ENCODE data around the gene LRRC8D. TPM values are rescaled to one million over a fixed set of nuclear protein-coding genes. Genes with fewer than 3 reads are reported as not detected.

The LRRC8D gene
- total RNA-seq, 2 donors from 2014 or later: 8.5 to 49.6 TPM

DNA sequence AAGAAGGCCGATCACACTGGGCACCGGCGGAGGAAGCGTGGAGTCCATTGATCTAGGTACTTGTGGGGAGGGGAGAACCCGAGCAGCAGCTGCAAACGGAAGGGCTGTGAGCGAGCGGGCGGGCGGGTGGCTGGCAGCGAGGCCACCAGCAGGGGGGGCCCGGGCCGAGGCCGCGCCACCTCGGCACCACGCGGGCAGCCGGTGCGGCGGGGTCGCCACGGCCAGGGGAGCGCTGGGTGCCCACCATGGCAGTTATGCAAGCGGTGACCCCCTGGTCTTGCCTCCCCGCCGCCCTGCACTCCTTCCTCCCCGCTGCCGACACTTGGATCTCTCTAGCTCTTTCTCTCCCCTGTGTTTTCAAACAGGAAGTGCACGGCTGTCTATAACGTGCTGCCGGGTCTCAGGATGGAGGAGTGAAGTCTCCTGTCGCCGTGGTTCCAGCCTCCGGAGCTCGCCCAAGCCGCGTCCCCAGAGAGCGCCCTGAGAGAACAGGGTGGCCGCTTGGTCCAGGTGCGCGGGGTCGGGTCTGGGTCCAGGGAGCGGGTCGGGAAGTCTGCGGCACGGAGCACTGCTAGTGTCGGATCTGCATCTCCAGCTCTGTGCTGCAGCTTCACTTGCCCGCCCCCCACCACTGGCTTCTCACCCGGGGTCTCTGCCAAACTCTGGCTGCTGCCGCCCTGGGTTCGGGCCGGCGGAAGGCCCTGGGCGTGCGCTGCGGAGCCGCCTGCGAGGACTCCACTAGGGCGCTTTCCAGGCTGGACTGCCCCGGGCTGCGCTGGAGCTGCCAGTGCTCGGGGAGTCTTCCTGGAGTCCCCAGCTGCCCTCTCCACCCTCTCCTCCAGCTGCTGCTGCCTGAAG, 22.7 kb downstream of the LRRC8D start:
- WGBS: under 1% methylated on average over 63 of the region's 63 CpGs
- intact Hi-C loops (cut with DNase I): loop anchor here (5.0 kb wide), 1 partner anchor 144 kb away; no protein-coding TSS in a partner anchor
- no peaks in the 10 kb centered on the region for H3K9me3 ChIP-seq
- H3K27ac ChIP-seq: peak overlapping the region; percentile 56 to 75
- H3K4me3 ChIP-seq: peak overlapping the region; percentile 53 to 64
- H3K27me3 ChIP-seq (replicated peaks; ENCODE audit: insufficient read depth): no peaks in the 10 kb centered on the region
- no peaks in the 10 kb centered on the region for H3K4me1 ChIP-seq (replicated peaks)
- DNase-seq (ENCODE audit: low spot score): peak; percentile 58
- TF ChIP-seq, protein P1, sequence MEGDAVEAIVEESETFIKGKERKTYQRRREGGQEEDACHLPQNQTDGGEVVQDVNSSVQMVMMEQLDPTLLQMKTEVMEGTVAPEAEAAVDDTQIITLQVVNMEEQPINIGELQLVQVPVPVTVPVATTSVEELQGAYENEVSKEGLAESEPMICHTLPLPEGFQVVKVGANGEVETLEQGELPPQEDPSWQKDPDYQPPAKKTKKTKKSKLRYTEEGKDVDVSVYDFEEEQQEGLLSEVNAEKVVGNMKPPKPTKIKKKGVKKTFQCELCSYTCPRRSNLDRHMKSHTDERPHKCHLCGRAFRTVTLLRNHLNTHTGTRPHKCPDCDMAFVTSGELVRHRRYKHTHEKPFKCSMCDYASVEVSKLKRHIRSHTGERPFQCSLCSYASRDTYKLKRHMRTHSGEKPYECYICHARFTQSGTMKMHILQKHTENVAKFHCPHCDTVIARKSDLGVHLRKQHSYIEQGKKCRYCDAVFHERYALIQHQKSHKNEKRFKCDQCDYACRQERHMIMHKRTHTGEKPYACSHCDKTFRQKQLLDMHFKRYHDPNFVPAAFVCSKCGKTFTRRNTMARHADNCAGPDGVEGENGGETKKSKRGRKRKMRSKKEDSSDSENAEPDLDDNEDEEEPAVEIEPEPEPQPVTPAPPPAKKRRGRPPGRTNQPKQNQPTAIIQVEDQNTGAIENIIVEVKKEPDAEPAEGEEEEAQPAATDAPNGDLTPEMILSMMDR (IDR thresholded peaks at IDR 0.05): peak; percentile 45 to 76 (median 56)
- no peak for TF ChIP-seq POLR2A (IDR thresholded peaks at IDR 0.05)
- H3K36me3 ChIP-seq: no peaks in the 10 kb centered on the region

DNA sequence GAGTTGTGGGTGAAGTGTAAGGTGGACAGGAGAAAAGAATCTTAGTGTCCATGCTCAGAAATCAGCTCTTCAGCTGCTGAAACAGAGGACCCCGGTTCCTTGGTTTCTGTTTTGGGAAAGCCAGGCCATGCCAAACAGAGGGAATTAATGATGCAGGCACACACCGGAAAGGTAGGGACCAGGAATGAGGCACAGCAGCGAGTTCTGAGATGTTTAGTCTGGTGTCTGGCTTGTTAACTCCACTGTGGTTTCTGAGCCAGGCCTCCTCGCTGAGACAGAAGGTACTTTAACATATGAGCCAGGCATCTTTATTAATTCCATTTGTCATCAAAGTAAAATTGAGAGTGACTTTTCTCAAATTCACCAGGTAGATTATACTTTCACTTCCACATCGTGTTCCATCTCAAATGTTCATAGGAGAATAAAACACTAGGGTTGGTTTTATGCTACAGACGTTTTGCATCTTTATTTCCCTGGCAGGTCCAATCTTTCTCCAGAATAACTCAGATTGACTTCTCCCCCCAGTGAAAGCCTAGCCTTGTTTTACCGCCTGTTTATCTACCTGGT, 23.5 kb downstream of the LRRC8D start:
- 66% methylated on average over 7 of the region's 7 CpGs for WGBS
- intact Hi-C loops (cut with DNase I): loop anchor here (5.0 kb wide), 1 partner anchor 143 kb away; no protein-coding TSS in a partner anchor
- no peaks in the 10 kb centered on the region for H3K4me1 ChIP-seq (replicated peaks)
- H3K27ac ChIP-seq: peak overlapping the region in 1 of 2 donors; percentile 75
- DNase-seq (ENCODE audit: low spot score): no peak
- TF ChIP-seq, protein P1 (IDR thresholded peaks at IDR 0.05): no peak
- TF ChIP-seq POLR2A (IDR thresholded peaks at IDR 0.05): no peak
- TF ChIP-seq POLR2AphosphoS5 (IDR thresholded peaks at IDR 0.05): no peak
- peak overlapping the region; percentile 53 to 64 for H3K4me3 ChIP-seq
- H3K27me3 ChIP-seq (replicated peaks; ENCODE audit: insufficient read depth): no peaks in the 10 kb centered on the region
- no peaks in the 10 kb centered on the region for H3K9me3 ChIP-seq
- no peaks in the 10 kb centered on the region for H3K36me3 ChIP-seq

DNA sequence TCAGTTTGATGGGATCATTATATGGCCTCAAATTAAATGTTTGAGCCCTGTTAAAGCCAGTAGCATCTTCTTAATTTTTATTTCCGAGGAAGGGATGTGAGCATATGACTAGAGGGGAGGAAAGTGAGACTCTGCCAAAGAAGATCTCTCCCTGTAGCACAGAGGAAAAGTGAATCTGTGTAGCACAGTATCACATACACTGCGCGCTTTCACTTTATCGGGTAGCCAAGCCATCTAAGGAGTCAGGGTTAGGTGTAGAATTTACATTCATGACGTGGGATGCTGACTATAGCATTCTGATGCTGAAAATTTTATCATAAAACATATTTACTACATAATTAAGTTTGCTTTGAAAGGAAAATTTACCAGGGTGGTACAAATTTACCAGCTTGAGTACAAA, 24.0 kb downstream of the LRRC8D start:
- Histone ChIP-seq H3K9me3 (no peaks in the 10 kb centered on the region), H3K4me3 (no peak overlapping the region), H3K27me3 (replicated peaks; ENCODE audit: insufficient read depth) (no peaks in the 10 kb centered on the region), H3K4me1 (replicated peaks) (no peaks in the 10 kb centered on the region), H3K27ac (no peak overlapping the region), H3K36me3 (no peaks in the 10 kb centered on the region)
- TF ChIP-seq, protein P1 (IDR thresholded peaks at IDR 0.05): no peak
- TF ChIP-seq POLR2A (IDR thresholded peaks at IDR 0.05): no peak
- TF ChIP-seq POLR2AphosphoS5 (IDR thresholded peaks at IDR 0.05): no peak
- intact Hi-C loops (cut with DNase I): loop anchor here (5.0 kb wide), 1 partner anchor 142 kb away; no protein-coding TSS in a partner anchor
- WGBS: 96% methylated on average over 5 of the region's 5 CpGs
- no peak for DNase-seq (ENCODE audit: low spot score)

DNA sequence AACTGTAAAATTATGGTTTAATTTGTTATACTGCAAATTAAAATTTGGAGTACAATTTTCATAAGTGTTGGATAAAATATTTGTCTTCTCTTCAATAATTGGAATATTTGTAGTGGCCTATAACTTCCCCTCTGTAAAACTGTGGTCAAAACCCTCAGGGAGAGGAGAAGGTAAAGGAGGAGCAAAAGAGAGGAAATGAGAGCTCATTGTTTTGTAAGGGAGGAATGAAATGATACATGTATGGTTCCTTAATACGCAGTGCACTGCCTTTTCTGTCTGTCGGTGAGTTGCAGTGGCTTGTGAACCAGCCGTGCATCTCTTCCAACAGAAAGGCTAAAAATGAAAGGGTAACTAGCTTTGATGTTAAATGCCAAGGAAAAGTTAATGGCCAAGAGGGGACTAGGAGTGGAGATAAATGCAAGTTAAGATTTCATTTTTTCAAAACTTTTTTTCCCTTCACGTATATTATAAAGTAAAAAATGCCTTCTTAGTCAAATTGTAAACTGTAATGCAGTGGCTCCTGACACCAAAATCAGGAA, 26.4 kb downstream of the LRRC8D start:
- intact Hi-C loops (cut with DNase I): no loop called here
- WGBS: 77% methylated on average over 4 of the region's 4 CpGs
- no peaks in the 10 kb centered on the region for H3K36me3 ChIP-seq
- H3K27ac ChIP-seq: no peak overlapping the region
- H3K4me3 ChIP-seq: no peak overlapping the region
- no peak for DNase-seq (ENCODE audit: low spot score)
- no peaks in the 10 kb centered on the region for H3K4me1 ChIP-seq (replicated peaks)
- TF ChIP-seq, protein P1 (IDR thresholded peaks at IDR 0.05): no peak
- no peak for TF ChIP-seq POLR2A (IDR thresholded peaks at IDR 0.05)
- no peak for TF ChIP-seq POLR2AphosphoS5 (IDR thresholded peaks at IDR 0.05)
- H3K27me3 ChIP-seq (replicated peaks; ENCODE audit: insufficient read depth): no peaks in the 10 kb centered on the region
- H3K9me3 ChIP-seq: no peaks in the 10 kb centered on the region
